ENCODE data around the gene COL4A3.
A peak's percentile ranks its signal among the peaks of the same experiment; 100 is the strongest.

COL4A3 gene

DNA sequence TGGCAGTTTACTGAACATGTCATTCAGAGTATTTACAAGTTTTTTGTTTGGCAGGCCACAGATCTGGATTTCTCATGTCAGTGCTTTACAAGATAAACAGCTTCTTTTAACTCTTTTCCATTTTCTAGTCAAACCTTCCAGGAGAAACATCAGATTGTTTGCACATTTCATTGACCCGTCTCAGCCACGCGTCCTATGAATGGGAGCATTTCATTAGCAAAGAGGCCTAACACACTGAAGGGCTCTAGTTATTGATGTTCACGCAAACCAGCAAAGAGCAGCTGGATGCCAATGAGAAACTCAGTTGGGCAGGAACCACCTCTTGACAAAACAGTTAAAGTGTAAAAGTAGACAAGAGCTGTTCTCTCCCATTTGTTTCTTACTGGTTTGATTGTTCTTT is 131.4 kb downstream of the COL4A3 start:
- no peak for DNase-seq (ENCODE audit: low read depth)

DNA sequence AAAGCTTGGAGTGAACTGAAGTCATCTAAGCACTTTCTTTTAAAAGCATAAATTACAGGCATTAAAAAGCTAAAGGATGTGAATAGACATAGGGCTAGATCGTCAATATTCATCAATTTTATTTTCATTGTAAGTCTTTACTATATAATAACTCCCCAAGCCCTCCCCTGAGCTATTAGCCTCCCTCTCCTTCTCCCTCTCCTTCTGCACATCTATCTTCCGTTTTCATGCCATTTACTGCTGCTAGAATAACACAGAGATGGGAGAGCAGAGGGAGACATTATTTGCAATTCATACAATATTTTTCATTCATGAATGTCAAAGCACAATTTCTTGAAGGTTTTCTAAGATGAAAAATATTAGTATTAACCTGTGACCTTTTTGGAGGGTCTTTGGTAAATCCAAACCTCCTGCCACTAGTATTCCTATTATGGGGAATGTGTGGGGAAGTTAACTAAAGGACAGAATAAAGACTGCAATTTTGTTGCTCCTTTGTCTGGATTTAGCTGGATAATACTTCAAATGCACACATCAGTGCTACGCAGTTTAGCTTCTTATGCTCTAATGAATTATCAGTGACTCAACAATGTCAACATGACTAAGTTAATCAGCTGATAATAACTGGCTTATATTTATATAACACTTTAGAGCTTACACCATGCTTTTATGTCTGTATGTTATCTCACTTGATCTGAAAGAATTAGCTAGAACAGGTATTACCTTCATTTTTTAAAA is 132.4 kb downstream of the COL4A3 start:
- DNase-seq (ENCODE audit: low read depth), result no peak

DNA sequence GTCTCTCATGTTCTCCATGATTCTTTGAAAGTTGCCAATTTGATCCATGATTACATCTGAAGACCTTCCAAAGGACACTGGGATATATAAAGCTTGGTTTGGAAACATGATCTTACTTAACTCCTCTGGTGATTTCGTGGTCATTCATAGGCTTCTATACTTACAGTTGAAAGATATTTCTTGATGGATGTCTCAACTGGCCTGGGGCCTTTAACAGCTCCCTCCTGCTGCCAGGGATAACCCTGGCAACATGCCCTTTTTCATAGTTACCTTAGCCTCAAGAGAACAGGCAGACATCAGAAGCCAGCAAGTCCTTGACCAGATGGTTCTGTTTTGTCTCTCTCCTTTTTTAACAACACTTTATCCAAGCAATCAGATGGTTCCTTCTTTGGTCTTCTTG is 137.1 kb downstream of the COL4A3 start:
- DNase-seq (ENCODE audit: low read depth), result no peak

DNA sequence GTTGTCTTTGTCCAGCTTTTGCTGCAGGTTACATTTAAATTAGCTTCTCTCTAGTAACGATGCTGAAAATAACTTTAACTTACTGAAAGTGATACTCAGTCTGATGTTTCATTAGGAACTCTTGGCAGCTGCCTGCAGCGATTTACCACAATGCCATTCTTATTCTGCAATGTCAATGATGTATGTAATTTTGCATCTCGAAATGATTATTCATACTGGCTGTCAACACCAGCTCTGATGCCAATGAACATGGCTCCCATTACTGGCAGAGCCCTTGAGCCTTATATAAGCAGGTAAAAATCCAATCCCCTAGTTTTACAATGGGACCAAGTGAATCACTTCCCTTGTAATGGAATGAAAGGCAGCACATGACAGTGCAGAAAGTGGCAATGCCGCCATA is 144.4 kb downstream of the COL4A3 start:
- no peak for DNase-seq (ENCODE audit: low read depth)

DNA sequence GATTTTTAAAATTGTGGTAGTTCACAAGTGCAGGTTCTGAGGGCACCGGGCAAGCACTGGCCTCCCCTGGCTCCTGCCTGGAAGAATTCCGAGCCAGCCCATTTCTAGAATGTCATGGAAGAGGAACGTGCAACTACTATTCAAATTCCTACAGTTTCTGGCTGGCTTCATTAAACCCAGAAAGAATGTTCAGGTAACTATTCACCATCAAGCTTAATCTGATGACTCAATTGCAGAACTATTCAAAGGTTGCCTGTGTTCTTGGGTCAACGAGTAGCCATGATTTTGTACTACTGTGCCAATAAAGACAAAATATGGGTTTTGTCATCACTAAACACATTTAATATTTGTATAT is 146.3 kb downstream of the COL4A3 start:
- DNase-seq (ENCODE audit: low read depth), result no peak

DNA sequence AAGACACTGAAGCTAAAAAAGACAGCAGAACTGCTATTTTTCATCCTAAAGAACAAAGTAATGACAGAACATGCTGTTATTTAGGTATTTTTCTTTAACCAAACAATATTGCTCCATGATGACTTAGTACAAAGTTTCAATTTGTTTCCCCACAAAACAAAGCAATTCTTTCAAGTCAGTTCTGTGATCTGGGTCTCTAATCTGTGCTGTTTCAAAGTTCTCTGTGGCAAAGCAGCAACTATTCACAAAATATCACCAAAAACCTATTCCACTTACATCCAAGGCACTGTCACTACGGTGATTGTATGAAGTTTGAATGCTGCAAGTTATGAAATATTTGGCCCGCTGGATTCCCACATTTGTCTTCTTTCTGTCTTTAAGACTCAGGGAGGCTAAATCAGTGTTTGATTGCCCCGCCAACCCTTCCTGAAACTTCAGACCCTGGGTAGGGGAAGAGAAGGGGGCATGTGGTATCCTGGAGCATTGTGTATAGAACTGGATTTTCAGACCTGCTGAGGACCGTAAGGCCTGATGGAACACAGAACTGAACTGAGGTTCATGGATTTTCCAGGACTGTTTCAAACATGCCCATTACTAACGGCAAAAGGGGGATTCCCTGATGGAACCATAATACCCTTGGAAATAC is 147.6 kb downstream of the COL4A3 start:
- DNase-seq (ENCODE audit: low read depth), result no peak

DNA sequence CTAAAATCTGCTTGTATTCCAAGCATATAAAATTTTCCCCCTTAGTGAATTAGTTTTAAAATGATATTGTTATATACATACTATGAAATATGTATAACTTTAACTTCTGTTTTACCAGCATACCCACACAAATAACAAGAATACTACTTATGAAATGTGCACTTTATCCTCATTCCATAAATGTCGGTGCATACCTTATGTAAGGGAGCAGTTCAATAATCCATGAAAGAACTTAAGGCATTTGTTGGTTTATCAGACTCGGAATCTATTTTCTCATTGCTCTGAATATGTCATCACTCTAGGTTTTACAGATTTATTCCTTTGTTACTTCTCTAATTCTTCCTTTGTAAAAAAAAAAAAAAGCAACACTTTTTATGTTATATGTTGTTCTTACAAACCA is 148.2 kb downstream of the COL4A3 start:
- no peak for DNase-seq (ENCODE audit: low read depth)

DNA sequence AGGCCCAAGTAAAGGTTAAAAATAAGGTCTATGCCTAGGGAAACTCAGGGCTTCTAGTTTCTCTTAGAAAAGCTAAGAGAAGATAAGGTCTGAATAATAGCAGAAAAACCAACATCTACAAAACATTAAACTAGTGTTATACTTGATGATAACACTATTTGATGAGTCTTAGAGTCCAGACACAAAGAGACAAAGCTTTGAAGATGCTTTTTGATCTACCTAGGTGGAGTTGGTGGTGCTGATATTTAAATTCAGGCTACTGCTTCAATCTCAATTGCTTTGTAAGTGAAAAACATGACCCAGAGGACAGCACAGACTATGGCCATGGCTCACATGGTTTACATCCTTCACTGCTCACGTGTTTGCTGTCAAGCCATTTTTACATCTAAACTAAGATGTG is 148.9 kb downstream of the COL4A3 start:
- no peak for DNase-seq (ENCODE audit: low read depth)

DNA sequence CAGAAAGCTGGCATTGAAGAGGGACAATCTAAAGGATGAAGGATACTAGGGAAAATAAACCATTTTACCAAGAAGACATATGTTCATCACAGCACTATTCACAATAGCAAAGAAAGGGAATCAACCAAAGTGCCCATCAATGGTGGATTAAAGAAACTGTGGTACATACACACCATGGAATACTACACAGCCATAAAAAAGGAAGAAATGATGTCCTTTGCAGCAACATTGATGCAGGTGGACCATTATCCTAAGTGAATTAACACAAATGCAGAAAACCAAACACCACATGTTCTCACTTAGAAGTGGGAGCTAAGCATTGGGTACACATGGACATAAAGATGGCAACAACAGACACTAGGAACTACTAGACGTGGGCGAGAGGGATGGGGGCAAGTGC is 153.4 kb downstream of the COL4A3 start:
- no peak for DNase-seq (ENCODE audit: low read depth)

DNA sequence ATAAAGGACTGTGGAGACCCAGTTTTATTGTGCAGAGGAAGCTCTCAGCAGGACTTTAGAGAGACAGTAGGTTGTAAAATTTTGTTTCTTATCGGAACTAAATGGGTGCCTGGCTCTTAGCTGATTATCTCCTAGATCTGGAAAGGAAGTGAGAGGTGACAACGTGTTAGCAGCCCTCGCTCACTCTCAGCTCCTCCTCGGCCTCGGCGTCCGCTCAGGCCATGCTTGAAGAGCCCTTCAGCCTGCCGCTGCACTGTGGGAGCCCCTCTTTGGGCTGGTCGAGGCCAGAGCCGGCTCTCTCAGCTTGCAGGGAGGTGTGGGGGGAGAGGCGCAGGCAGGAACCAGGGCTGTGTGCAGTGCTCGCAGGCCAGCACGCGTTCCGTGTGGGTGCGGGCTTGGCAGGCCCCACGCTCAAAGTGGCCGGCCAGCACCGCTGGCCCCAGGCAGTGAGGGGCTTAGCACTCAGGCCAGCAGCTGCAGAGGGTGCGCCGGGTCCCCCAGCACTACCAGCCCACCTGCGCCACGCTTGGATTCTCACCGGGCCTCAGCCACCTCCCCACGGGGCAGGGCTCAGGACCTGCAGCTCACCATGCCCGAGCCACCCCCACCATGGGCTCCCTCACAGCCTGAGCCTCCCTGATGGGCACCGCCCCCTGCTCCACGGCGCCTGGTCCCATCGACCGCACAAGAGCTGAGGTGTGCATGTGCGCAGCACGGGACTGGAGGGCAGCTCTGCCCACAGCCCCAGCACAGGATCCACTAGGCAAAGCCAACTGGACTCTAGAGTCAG is 156.1 kb downstream of the COL4A3 start:
- DNase-seq (ENCODE audit: low read depth), result no peak

DNA sequence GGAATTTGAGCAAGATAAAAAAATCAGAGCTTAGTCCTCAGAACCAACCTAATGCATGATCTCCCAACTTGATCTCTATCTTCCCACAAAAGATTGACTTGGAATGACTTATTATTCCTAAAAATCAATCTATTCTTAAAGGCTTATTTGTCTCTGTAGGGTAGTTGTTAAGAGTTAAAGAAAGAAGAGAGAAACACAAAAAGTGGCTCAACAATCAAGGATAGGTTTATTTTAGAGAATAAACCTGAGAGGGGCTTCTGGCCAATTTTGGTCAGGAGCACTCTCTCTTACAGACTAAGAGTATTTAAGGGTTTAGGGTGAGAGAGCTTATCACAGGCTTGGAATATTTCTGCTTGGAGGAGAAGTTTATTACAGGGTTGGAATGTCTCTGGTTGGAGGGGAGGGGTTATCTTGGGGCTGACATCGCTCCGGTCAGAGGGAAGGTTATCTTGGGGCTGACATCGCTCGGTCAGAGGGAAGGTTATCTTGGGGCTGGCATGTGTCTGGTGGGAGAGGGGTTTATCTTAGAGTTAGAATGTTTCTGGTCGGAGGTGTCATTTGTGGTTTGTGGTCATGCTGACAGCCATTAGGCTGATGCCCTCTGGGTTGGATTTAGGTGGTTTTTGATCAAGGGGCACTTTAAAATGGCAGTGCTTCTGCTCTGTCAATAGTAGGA is 158.2 kb downstream of the COL4A3 start:
- no peak for DNase-seq (ENCODE audit: low read depth)

DNA sequence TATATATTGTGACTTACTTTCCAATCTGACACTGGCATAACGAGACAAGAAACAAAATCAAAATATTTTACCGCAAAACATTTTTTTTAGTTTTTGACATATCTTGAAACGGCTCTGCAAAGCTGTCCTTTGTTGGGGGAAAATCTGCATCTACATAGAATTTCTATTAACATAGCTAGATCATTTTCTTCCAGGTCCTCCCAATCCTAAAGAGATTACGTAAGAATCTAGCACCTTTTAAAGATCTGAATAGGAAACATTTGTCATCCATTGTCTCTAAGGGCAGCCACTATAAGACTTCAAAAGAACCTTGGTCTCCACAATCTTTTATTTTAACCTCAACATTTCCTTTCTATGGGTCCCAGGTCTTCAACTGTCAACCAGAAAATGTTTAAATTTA is 159.4 kb downstream of the COL4A3 start:
- DNase-seq (ENCODE audit: low read depth), result no peak

DNA sequence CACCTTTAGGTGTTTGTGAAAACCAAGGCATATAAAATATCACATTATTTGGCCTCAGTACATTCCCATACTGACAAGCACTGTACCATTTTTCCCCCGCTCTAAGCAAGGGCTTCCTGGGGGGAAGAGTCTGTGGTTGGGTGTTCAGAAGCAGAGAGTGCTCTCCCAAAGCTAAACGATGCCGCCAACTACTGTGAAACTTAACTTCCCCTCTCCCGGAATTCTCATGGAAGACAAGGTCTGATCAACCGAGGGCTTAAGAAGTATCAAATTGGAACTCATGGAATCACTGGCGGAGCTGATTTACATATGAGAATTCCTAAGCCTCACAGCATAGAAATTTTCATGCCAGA is 160.2 kb downstream of the COL4A3 start:
- DNase-seq (ENCODE audit: low read depth), result no peak

DNA sequence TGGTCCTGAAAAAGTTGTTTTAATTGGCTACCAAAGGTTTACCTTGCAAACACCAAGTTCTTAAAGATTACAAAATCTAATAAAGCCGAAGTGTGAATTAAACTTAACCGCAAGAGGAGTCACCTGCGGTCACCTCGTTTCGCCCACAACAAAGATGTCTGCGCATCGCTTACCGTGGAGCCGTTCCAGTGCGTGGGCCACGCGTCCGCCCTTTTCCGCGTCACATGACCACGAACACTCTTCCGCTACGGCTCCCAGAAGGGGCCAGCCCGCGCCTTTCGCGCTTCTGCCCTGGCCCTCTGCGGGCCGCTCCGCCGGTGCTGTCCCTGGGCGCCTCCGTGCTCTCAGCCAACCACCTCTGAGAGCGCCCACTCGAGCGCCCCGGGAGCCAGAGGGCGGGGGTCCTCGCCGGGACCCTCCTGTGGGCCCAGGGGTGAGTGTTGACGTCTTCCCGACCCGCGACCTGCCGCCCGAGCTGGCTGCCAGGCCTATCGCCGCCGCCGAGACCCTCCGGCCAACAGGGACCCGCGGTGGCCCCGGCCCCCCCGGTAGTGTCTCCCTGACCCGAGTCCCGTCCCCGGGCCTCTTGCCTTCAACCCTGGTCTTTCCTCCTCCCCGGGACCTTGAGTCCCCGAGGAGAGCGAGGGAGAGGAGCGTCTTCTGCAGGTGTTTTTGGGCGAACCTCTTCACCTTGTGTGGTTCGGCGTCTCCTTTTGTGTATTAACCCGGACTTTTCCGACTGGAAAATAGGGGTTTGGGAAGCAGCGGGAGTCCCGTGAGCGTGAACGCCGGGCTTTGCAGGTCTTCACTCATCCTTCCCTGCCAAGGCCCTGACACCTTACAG is 160.8 kb downstream of the COL4A3 start, which contains the start of gene MFF:
MFF (plus strand) TSS at position 257 of the 844 bp plus-strand sequence. CDS start 5,415 bp downstream, outside the sequence.
- DNase-seq (ENCODE audit: low read depth), result peak; percentile 82

DNA sequence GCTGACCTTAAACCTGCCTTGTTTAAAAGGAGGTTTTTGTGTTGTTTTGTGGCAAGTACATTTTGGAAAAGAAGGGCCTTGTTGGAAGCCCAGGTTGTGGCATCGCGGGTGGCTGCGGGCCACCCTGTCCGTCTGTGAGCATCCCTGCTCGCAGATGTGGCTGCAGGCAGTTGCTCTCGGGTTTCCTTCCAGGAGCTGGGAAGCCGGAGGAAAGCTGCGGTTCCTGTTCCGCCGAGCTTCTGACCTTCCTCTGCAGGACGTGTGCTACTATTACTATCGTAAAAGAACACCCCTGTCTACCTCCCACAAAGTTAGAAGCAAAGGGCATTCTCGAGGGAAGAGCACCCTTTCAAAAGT is 161.4 kb downstream of the COL4A3 start:
- no peak for DNase-seq (ENCODE audit: low read depth)

DNA sequence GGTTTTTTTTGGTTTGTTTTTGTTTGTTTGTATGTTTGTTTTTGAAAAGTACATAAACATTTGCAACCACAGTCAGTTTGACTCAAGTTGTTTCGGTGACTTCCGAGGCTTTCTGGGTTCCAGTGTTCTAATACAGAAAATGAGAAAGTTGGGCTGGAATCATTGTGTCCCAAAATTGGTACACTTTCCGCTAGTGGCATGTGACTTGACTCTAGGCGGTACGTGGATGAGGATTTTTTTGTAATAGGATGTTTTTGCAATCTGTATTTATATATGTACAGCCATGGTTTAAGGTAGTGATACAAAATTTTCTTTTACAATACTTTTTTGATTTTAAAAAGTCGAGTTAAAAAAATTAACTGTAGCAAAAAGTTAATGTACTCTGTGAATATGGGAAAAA is 162.4 kb downstream of the COL4A3 start:
- no peak for DNase-seq (ENCODE audit: low read depth)

DNA sequence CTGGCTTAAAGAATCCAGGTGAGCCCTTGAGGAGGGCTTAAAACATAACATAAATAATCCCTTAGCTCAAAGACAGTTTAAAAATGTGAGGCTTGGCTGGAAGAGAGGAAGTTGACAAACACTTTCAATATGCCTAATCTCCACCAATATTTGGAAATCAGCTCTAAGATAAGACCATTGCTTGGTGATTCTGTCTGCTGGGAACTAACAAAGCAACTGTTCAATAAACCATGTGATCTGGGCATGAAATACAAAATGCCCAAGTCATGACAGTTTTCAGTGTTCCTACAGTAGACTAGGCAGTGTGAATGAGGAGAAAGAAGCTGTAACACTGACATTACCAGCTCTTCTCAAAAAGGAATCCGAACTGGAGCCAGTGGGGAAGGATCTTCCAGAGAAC is 171.3 kb downstream of the COL4A3 start:
- DNase-seq (ENCODE audit: low read depth), result no peak

DNA sequence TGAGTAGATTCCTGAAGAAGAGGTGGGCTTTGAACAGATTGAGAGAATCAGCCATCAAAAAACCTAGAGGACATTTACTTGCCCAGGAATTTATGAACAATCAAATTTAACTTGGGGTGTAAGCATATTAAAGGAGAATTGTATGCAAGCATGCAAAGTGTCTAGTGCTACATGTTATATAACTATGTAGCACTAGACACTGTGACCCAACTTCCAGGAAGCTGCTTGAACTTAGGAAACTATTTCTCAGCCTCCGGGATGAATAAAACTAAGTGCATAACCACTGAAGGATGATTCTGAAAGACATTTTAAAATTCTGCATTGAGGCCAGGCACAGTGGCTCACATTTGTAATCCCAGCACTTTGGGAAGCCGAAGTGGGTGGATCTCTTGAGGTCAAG is 173.0 kb downstream of the COL4A3 start:
- DNase-seq (ENCODE audit: low read depth), result no peak

DNA sequence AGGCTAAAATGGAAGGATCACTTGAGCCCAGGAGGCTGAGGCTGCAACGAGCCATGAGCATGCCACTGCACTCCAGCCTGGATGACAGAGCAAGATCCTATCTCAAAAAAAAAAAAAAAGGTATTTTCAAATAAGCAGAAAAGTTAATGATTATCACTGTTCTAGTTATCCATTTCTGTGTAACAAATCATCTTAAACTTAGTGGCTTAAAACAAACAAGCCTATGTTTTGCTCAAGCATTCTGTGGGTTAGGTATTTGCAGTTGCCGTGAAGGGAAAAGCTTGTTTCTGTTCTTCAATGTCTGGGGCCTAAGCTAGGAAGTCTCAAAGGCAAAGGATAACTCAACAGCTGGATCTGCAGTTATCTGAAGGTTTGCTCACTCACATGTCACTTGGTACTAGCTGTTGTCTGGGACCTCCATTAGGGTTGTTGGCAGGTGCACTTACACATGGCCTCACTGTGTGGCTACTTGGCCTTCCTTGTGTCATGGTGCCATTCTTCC is 174.7 kb downstream of the COL4A3 start:
- DNase-seq (ENCODE audit: low read depth), result no peak

DNA sequence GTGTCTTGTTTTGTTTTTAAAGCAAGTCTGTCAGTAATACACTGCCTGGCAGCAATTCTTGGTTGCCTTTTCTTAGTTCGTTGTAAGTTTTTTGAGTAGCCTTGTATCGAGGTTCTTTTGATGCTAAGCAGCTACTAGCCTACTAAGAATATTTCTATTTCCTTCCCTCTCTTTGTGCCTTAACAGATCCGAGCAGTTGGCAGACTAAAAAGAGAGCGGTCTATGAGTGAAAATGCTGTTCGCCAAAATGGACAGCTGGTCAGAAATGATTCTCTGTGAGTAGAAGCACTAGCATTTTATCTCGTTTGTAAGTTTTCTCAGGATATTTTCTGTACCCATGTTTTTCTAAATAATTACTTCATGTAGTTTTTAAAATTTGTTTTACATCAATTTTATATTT is 175.7 kb downstream of the COL4A3 start:
- DNase-seq (ENCODE audit: low read depth), result no peak

DNA sequence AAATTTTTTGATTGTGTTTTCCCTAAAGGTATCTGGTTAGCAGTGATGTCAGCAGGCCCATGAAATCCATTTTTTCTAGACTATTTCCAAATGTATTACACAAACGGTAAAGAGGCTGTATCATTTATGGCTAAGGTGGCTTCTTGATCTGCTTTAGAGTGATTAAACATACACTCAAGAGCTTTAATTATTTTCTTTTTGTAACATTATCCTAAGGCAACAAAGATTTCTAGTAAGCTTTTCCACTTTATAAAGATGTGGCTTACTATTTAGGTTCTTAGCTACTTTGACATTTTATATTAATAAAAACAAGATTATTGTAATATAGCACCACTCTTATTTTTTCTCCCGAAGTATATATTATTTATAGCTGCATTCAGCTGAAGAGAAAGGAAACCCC is 177.1 kb downstream of the COL4A3 start:
- DNase-seq (ENCODE audit: low read depth), result no peak

DNA sequence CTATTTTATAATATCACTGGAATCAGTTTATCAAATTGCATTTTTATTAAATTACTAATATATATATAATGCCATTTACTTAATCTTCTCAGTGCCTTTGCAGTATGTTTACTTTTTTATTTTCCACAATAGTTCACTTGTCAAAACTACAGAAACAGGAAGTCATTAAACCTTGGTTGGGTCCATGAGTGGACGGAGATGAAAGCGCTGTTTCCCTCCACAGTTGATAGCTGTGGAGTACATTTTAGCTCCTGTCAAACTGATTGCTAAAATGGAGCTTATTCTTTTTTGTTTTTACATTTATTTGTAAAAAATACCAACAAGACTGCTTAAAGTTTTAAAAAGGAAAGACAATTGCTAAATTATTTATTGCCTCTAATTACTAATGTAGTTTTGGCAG is 179.8 kb downstream of the COL4A3 start:
- no peak for DNase-seq (ENCODE audit: low read depth)

Measured in fibroblast of the conjunctiva (primary cell).